NCI-H146 (cell line): Measurements from ENCODE around the gene ANGEL1.
A peak's percentile ranks its signal among the peaks of the same experiment; 100 is the strongest.

ENCODE experiments used
- DNase-seq: peaks from one replicate; lab custom pipeline; 2025; lab: John Stamatoyannopoulos, UW

ANGEL1 gene

GRCh38 chr14:76763096-76764041 lies 49.3 kb downstream of the ANGEL1 start:
- no peak for DNase-seq

- DNase-seq: no peak
Measured at GRCh38 chr14:76762411-76763095, 50.1 kb downstream of the ANGEL1 start.

- no peak for DNase-seq
Measured at GRCh38 chr14:76761960-76762410, 50.7 kb downstream of the ANGEL1 start.

- peak; percentile 68 for DNase-seq
Measured at GRCh38 chr14:76761136-76761959, 51.3 kb downstream of the ANGEL1 start, which contains the start of gene VASH1. VASH1 (plus strand) TSS chr14:76761468; CDS start chr14:76762822, 1,354 bp downstream.

GRCh38 chr14:76760331-76761135 lies 52.1 kb downstream of the ANGEL1 start:
- no peak for DNase-seq

- no peak for DNase-seq
Measured at GRCh38 chr14:76759589-76759988, 53.1 kb downstream of the ANGEL1 start.

- DNase-seq: no peak
Measured at GRCh38 chr14:76756371-76756750, 56.3 kb downstream of the ANGEL1 start.

GRCh38 chr14:76755610-76756370 lies 56.9 kb downstream of the ANGEL1 start:
- no peak for DNase-seq

GRCh38 chr14:76754586-76754985 lies 58.1 kb downstream of the ANGEL1 start:
- no peak for DNase-seq

- DNase-seq: no peak
Measured at GRCh38 chr14:76753541-76754198, 59.0 kb downstream of the ANGEL1 start.

- no peak for DNase-seq
Measured at GRCh38 chr14:76752744-76753143, 59.9 kb downstream of the ANGEL1 start.

- no peak for DNase-seq
Measured at GRCh38 chr14:76742966-76743365, 69.7 kb downstream of the ANGEL1 start.

GRCh38 chr14:76742185-76742584 lies 70.5 kb downstream of the ANGEL1 start:
- no peak for DNase-seq

- DNase-seq: no peak
Measured at GRCh38 chr14:76741074-76741473, 71.6 kb downstream of the ANGEL1 start.
